Muscle of leg (tissue), 11 donors: ENCODE results near the gene CD83. TPM values are rescaled to one million over a fixed set of nuclear protein-coding genes. Genes with fewer than 3 reads are reported as not detected.

Experiments used
- DNase-seq: peaks from one replicate; pipeline ENCODE4 v3.0.0; 2013
- H3K27ac ChIP-seq: one replicate; pipeline ENCODE4 v1.5.1; 2013; ENCODE audit warnings: mild to moderate bottlenecking, low read length, control low read depth
- H3K27me3 ChIP-seq: one replicate; pipeline ENCODE4 v1.6.1; 2013; ENCODE audit warnings: low read length; ENCODE audit not compliant: control insufficient read depth, insufficient read depth
- H3K36me3 ChIP-seq: one replicate; pipeline ENCODE4 v1.6.1; 2013; ENCODE audit warnings: low read length; ENCODE audit not compliant: control insufficient read depth, insufficient read depth
- H3K4me1 ChIP-seq: one replicate; pipeline ENCODE4 v1.6.1; 2013; ENCODE audit warnings: low read length; ENCODE audit not compliant: control insufficient read depth, insufficient read depth
- H3K4me3 ChIP-seq: one replicate; pipeline ENCODE4 v1.5.1; 2013; ENCODE audit warnings: low read length, control low read depth
- H3K9me3 ChIP-seq: replicated peaks from 2 replicates; pipeline ENCODE4 v1.6.1; 2013; ENCODE audit warnings: low read depth, low read length; ENCODE audit not compliant: control insufficient read depth
- WGBS: methylation state at CpG from one replicate; pipeline ENCODE4 v1.1.5; 2013; ENCODE audit warnings: missing lambda C conversion rate; ENCODE audit not compliant: insufficient coverage; 5-methylcytosine and 5-hydroxymethylcytosine counted together
- polyA plus RNA-seq, 8 donors: library from polyadenylated mRNA; unstranded; fragments of 120-200 nt; gene quantifications; one replicate each; pipeline versions ENCODE4 v1.2.1 to v1.2.3, GENCODE V29; 2013; ENCODE audit warnings: inconsistent platforms in 1 of 8, low replicate concordance in 1 of 8; ENCODE audit not compliant: insufficient read length in 8 of 8, insufficient read depth in 1 of 8
- total RNA-seq: library from RNA; stranded (reverse); fragments of 120-200 nt; gene quantifications from one replicate; pipeline ENCODE4 v1.2.4, GENCODE V29; 2013

The CD83 gene
- total and polyA plus RNA-seq, 9 donors: 8.5 to 15.4 (median 10.1) TPM

DNA sequence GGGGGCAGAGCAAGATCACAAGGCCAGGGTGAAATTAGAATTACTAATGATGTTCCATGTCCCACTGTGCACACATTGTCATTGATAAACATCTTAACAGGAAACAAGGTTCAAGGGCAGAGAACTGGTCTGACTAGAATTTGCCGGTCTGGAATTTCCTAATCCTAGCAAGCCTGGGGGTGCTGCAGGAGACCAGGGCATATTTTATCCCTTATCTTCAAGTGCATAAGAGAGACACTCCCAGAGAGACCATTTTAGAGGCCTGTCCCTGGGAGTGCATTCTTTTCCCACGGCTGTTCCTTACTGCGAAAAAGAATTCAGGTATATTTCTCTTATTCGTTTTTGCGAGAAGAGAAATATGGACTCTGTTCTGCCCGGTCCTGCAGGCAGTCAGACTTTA, 41.5 kb downstream of the CD83 start:
- H3K27me3 ChIP-seq: no peaks in the 10 kb centered on the region
- WGBS: 96% methylated on average over 6 of the region's 6 CpGs
- H3K4me1 ChIP-seq: no peaks in the 10 kb centered on the region

DNA sequence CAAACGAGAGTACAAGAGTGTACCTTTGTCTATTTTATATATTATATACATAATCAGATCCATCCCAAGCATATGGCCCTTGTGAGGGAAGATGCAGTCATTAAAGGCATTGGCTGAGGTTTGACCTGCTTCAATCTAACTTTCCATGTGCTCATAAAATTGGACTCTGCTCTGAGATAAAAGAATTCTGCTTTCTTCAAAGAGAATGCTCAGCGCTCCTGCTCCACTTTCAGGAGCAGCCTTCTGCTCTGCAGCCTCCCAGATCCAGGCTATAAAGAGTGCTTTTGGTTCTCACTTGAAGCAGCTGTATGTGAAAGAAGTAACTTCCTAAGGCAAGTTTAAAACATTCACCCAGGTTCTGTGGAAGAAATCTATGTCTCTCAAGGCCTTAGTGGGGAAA, 45.3 kb downstream of the CD83 start:
- Histone ChIP-seq H3K9me3 (no peaks in the 10 kb centered on the region), H3K4me1 (no peaks in the 10 kb centered on the region), H3K4me3 (no peak overlapping the region), H3K27ac (no peak overlapping the region), H3K36me3 (no peaks in the 10 kb centered on the region), H3K27me3 (no peaks in the 10 kb centered on the region)
- no CpG with 5 or more reads among the region's 2 CpGs for WGBS
- DNase-seq: no peak

More for the DNA sequence above, 41.5 kb downstream of the CD83 start:
- no peaks in the 10 kb centered on the region for H3K9me3 ChIP-seq
- no peak overlapping the region for H3K4me3 ChIP-seq
- no peak overlapping the region for H3K27ac ChIP-seq
- H3K36me3 ChIP-seq: no peaks in the 10 kb centered on the region
- no peak for DNase-seq

DNA sequence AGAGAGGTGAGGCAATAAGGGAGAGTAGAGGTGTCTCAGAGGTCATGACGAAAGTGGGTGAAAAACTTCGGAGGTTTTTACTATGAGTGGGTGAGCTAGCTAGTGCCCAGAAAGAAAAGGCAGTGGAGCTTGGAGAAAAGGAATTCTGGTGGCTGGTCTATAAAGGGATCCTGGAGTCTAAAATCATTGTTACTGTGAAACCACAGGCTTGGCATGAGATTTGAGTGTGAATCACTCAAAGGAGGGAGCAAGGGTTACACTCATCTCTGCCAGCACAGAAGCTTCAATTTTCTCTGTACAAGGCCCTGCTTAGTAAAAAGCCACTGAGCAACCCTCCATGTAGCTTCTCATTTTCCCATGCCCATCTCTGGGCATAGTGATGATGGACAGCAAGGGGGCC, 47.5 kb downstream of the CD83 start:
- H3K36me3 ChIP-seq: no peaks in the 10 kb centered on the region
- 100% methylated on average over 2 of the region's 2 CpGs for WGBS
- H3K27ac ChIP-seq: no peak overlapping the region
- no peak for DNase-seq
- no peak overlapping the region for H3K4me3 ChIP-seq
- H3K27me3 ChIP-seq: no peaks in the 10 kb centered on the region
- H3K4me1 ChIP-seq: no peaks in the 10 kb centered on the region
- H3K9me3 ChIP-seq: peaks cover 10% of the 10 kb centered on the region

GRCh38 chr6:14166839-14167238, 49.3 kb downstream of the CD83 start:
- Histone ChIP-seq H3K4me1 (no peaks in the 10 kb centered on the region), H3K4me3 (no peak overlapping the region), H3K9me3 (peaks cover 13% of the 10 kb centered on the region), H3K36me3 (no peaks in the 10 kb centered on the region), H3K27ac (no peak overlapping the region), H3K27me3 (no peaks in the 10 kb centered on the region)
- DNase-seq: no peak
- WGBS: 64% methylated on average over 3 of the region's 4 CpGs

DNA sequence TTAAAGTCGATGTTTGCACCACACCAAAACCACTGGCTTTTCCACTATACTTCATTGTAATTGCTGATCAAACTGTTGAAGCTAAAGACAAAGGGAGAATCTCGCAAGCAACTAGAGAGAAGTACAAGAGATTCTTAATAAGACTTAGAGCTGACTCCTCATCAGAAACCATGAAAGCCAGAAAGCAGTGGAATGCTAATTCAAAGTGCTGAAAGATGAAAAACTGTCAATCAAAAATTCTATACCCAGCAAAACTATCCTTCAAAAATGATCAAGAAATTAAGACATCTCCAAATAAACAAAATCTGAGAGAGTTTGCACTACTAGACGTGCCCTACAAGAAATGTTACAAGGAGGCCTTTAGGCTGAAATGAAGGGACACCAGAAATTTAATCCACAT, 52.6 kb downstream of the CD83 start:
- Histone ChIP-seq H3K36me3 (no peaks in the 10 kb centered on the region), H3K4me1 (no peaks in the 10 kb centered on the region), H3K27ac (no peak overlapping the region), H3K9me3 (peaks cover 13% of the 10 kb centered on the region), H3K4me3 (no peak overlapping the region), H3K27me3 (no peaks in the 10 kb centered on the region)
- WGBS: no CpG with 5 or more reads among the region's 3 CpGs
- no peak for DNase-seq

- Histone ChIP-seq H3K27ac (no peak overlapping the region), H3K9me3 (peaks cover 13% of the 10 kb centered on the region), H3K4me3 (no peak overlapping the region), H3K27me3 (no peaks in the 10 kb centered on the region), H3K4me1 (no peaks in the 10 kb centered on the region), H3K36me3 (no peaks in the 10 kb centered on the region)
- no peak for DNase-seq
- WGBS: no CpG with 5 or more reads among the region's 1 CpG
These were observed 55.0 kb downstream of the CD83 start for GRCh38 chr6:14172562-14172961.

DNA sequence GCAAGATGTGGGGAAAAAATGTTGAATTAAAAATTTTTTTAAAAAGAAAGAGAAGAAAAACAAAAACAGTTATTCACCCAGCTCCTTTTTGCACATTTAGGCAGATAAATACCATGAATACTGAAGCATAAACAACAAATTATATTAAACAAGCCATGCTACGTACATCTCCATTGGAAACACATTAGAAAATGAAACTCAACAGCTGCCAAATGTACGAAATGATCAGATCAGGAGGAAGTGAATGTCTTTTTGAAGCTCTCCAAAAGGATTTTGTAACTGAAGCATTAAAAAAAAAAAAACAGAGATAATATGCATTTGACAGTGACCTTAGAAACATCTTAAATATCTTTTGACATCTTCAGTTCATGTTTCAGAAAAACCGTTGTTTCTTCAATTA, 56.7 kb downstream of the CD83 start:
- H3K4me1 ChIP-seq: no peaks in the 10 kb centered on the region
- H3K27ac ChIP-seq: no peak overlapping the region
- no CpG with 5 or more reads among the region's 3 CpGs for WGBS
- no peak overlapping the region for H3K4me3 ChIP-seq
- H3K9me3 ChIP-seq: peaks cover 10% of the 10 kb centered on the region
- H3K36me3 ChIP-seq: no peaks in the 10 kb centered on the region
- no peaks in the 10 kb centered on the region for H3K27me3 ChIP-seq
- peak; percentile 45 for DNase-seq

GRCh38 chr6:14174996-14175395, 57.4 kb downstream of the CD83 start:
- Histone ChIP-seq H3K36me3 (no peaks in the 10 kb centered on the region), H3K27me3 (no peaks in the 10 kb centered on the region), H3K4me3 (no peak overlapping the region), H3K9me3 (peaks cover 5% of the 10 kb centered on the region), H3K4me1 (no peaks in the 10 kb centered on the region), H3K27ac (no peak overlapping the region)
- WGBS: 65% methylated on average over 4 of the region's 4 CpGs
- no peak for DNase-seq

DNA sequence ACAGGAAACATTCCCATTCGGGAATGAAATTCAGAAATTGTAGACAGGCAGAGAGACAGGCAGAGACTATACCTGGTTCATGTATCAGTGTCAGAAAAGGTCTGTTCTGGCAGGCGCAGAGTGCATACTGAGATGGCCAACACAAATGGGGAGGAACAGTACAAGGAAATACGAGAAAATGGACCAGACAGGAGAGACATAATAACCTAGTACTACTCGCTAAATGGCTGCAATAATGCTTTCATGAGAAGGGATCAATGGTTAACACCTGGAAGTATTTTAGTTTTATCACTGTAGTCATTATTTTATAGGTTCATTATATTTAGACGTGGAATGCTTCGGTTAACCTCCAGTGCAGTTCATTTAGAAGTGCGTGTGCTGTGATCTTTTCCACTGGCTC, 58.9 kb downstream of the CD83 start:
- no peaks in the 10 kb centered on the region for H3K36me3 ChIP-seq
- H3K27ac ChIP-seq: no peak overlapping the region
- no peaks in the 10 kb centered on the region for H3K9me3 ChIP-seq
- no peaks in the 10 kb centered on the region for H3K27me3 ChIP-seq
- no peak overlapping the region for H3K4me3 ChIP-seq
- no peaks in the 10 kb centered on the region for H3K4me1 ChIP-seq
- WGBS: 84% methylated on average over 3 of the region's 7 CpGs
- DNase-seq: no peak

GRCh38 chr6:14177413-14178082, 60.0 kb downstream of the CD83 start:
- H3K36me3 ChIP-seq: no peaks in the 10 kb centered on the region
- H3K4me3 ChIP-seq: no peak overlapping the region
- H3K4me1 ChIP-seq: no peaks in the 10 kb centered on the region
- no peak overlapping the region for H3K27ac ChIP-seq
- H3K9me3 ChIP-seq: no peaks in the 10 kb centered on the region
- DNase-seq: no peak
- 58% methylated on average over 6 of the region's 6 CpGs for WGBS
- no peaks in the 10 kb centered on the region for H3K27me3 ChIP-seq

GRCh38 chr6:14178083-14178445, 60.5 kb downstream of the CD83 start:
- WGBS: 71% methylated on average over 4 of the region's 5 CpGs
- H3K36me3 ChIP-seq: no peaks in the 10 kb centered on the region
- H3K4me1 ChIP-seq: no peaks in the 10 kb centered on the region
- no peak for DNase-seq
- H3K4me3 ChIP-seq: no peak overlapping the region
- no peak overlapping the region for H3K27ac ChIP-seq
- H3K9me3 ChIP-seq: no peaks in the 10 kb centered on the region
- H3K27me3 ChIP-seq: no peaks in the 10 kb centered on the region
